Activated T-cell treated with anti-CD3 and anti-CD28 coated beads, Interleukin-2, amount 50 U/mL, for 72 hours (primary cell): ENCODE measurements around the gene CELF4. TPM values are rescaled to one million over a fixed set of nuclear protein-coding genes. Genes with fewer than 3 reads are reported as not detected.
A peak's percentile ranks its signal among the peaks of the same experiment; 100 is the strongest.

Source experiments
- ATAC-seq, 2 donors: fragments of 150-1000 bp; cut with Tn5 transposase; replicated peaks in 1 of 2; 2 replicates each; pipeline ENCODE4 v1.10.0; 2021; ENCODE audit warnings: moderate library complexity in 2 of 2, mild to moderate bottlenecking in 1 of 2
- DNase-seq, 2 donors: peaks; one replicate each; pipeline ENCODE4 v3.0.0; 2021 to 2022; ENCODE audit warnings: mixed read lengths in 1 of 2
- H3K27ac Mint-ChIP-seq: one replicate; pipeline ENCODE4 v1.8.0; 2022; ENCODE audit warnings: mild to moderate bottlenecking, moderate library complexity, mixed read lengths
- H3K27me3 Mint-ChIP-seq: one replicate; pipeline ENCODE4 v1.8.0; 2022; ENCODE audit warnings: low read depth, mixed read lengths
- H3K36me3 Mint-ChIP-seq, 2 donors: one replicate each; pipeline ENCODE4 v1.8.0; 2022; ENCODE audit warnings: mixed read lengths in 2 of 2, mild to moderate bottlenecking in 1 of 2; ENCODE audit not compliant: insufficient read depth in 2 of 2
- H3K4me1 Mint-ChIP-seq: one replicate; pipeline ENCODE4 v1.8.0; 2022; ENCODE audit warnings: low read depth, mixed read lengths
- H3K4me3 Mint-ChIP-seq, 2 donors: one replicate each; pipeline ENCODE4 v1.8.0; 2022; ENCODE audit warnings: mild to moderate bottlenecking in 2 of 2, mixed read lengths in 2 of 2, moderate library complexity in 2 of 2
- H3K9me3 Mint-ChIP-seq, 2 donors: one replicate each; pipeline ENCODE4 v1.8.0; 2022; ENCODE audit warnings: mixed read lengths in 2 of 2
- total RNA-seq, 2 donors: library from RNA; stranded (reverse); gene quantifications; one replicate each; pipeline ENCODE4 v1.2.3, GENCODE V29; 2022

The CELF4 gene
- total RNA-seq, 2 donors from 2014 or later = not detected

- Mint-ChIP-seq H3K4me3 (no peak overlapping the region), H3K4me1 (no peaks in the 10 kb centered on the region), H3K36me3 (no peaks in the 10 kb centered on the region), H3K27me3 (no peaks in the 10 kb centered on the region), H3K9me3 (peaks cover 3 to 4% of the 10 kb centered on the region in 2 donors), H3K27ac (no peak overlapping the region)
- ATAC-seq = no peak
- no peak for DNase-seq
Observed at GRCh38 chr18:37282386-37283037, 283.1 kb downstream of the CELF4 start.

GRCh38 chr18:37280701-37281393 lies 284.8 kb downstream of the CELF4 start:
- Mint-ChIP-seq H3K27me3 (peaks cover 4% of the 10 kb centered on the region), H3K4me3 (no peak overlapping the region)

GRCh38 chr18:37277804-37278203 lies 287.8 kb downstream of the CELF4 start:
- H3K27ac Mint-ChIP-seq = no peak overlapping the region
- peaks cover 5 to 8% of the 10 kb centered on the region in 2 donors for H3K36me3 Mint-ChIP-seq
- H3K4me1 Mint-ChIP-seq = peaks cover 5% of the 10 kb centered on the region
- ATAC-seq (no peak), DNase-seq (no peak)
- no peaks in the 10 kb centered on the region for H3K9me3 Mint-ChIP-seq
- H3K4me3 Mint-ChIP-seq = no peak overlapping the region
- peaks cover 16% of the 10 kb centered on the region for H3K27me3 Mint-ChIP-seq

More at GRCh38 chr18:37280701-37281393, 284.8 kb downstream of the CELF4 start:
- ATAC-seq = no peak
- H3K36me3 Mint-ChIP-seq = peaks cover 0 to 4% of the 10 kb centered on the region in 2 donors
- peaks cover 3 to 4% of the 10 kb centered on the region in 2 donors for H3K9me3 Mint-ChIP-seq
- no peak for DNase-seq
- H3K27ac Mint-ChIP-seq = no peak overlapping the region
- peaks cover 3% of the 10 kb centered on the region for H3K4me1 Mint-ChIP-seq

- H3K27me3 Mint-ChIP-seq = peaks cover 16% of the 10 kb centered on the region
- no peak overlapping the region for H3K4me3 Mint-ChIP-seq
- H3K9me3 Mint-ChIP-seq = peaks cover 0 to 2% of the 10 kb centered on the region in 2 donors
- ATAC-seq (no peak), DNase-seq (no peak)
- H3K36me3 Mint-ChIP-seq = peaks cover 5 to 8% of the 10 kb centered on the region in 2 donors
- H3K27ac Mint-ChIP-seq = no peak overlapping the region
- peaks cover 5% of the 10 kb centered on the region for H3K4me1 Mint-ChIP-seq
Observed at GRCh38 chr18:37276111-37276890, 289.3 kb downstream of the CELF4 start.

- H3K27me3 Mint-ChIP-seq = peaks cover 16% of the 10 kb centered on the region
- ATAC-seq (no peak), DNase-seq (no peak)
- peaks cover 5 to 8% of the 10 kb centered on the region in 2 donors for H3K36me3 Mint-ChIP-seq
- H3K4me1 Mint-ChIP-seq = peaks cover 5% of the 10 kb centered on the region
- H3K9me3 Mint-ChIP-seq = peaks cover 0 to 5% of the 10 kb centered on the region in 2 donors
- no peak overlapping the region for H3K27ac Mint-ChIP-seq
- H3K4me3 Mint-ChIP-seq = no peak overlapping the region
Observed at GRCh38 chr18:37275237-37275741, 290.3 kb downstream of the CELF4 start.

GRCh38 chr18:37274309-37275236 lies 291.0 kb downstream of the CELF4 start:
- Mint-ChIP-seq H3K9me3 (peaks cover 0 to 8% of the 10 kb centered on the region in 2 donors), H3K27me3 (peaks cover 16% of the 10 kb centered on the region), H3K4me1 (peaks cover 5% of the 10 kb centered on the region), H3K4me3 (no peak overlapping the region), H3K27ac (no peak overlapping the region), H3K36me3 (peaks cover 5 to 8% of the 10 kb centered on the region in 2 donors)
- DNase-seq (no peak), ATAC-seq (no peak)

GRCh38 chr18:37272841-37273240 lies 292.8 kb downstream of the CELF4 start:
- H3K9me3 Mint-ChIP-seq = peaks cover 0 to 8% of the 10 kb centered on the region in 2 donors
- peaks cover 16% of the 10 kb centered on the region for H3K27me3 Mint-ChIP-seq
- ATAC-seq = no peak
- H3K27ac Mint-ChIP-seq = no peak overlapping the region
- DNase-seq = no peak
- H3K4me3 Mint-ChIP-seq = no peak overlapping the region
- peaks cover 5% of the 10 kb centered on the region for H3K4me1 Mint-ChIP-seq
- peaks cover 5 to 8% of the 10 kb centered on the region in 2 donors for H3K36me3 Mint-ChIP-seq

- Mint-ChIP-seq H3K4me3 (no peak overlapping the region), H3K36me3 (peaks cover 5 to 8% of the 10 kb centered on the region in 2 donors), H3K27me3 (peaks cover 16% of the 10 kb centered on the region), H3K4me1 (peaks cover 5% of the 10 kb centered on the region), H3K9me3 (peaks cover 0 to 8% of the 10 kb centered on the region in 2 donors), H3K27ac (no peak overlapping the region)
- DNase-seq (no peak), ATAC-seq (no peak)
Observed at GRCh38 chr18:37272226-37272625, 293.4 kb downstream of the CELF4 start.

- Mint-ChIP-seq H3K4me1 (no peaks in the 10 kb centered on the region), H3K27ac (no peak overlapping the region), H3K27me3 (peaks cover 10% of the 10 kb centered on the region), H3K36me3 (peaks cover 2 to 4% of the 10 kb centered on the region in 2 donors), H3K9me3 (peaks cover 0 to 8% of the 10 kb centered on the region in 2 donors), H3K4me3 (no peak overlapping the region)
- ATAC-seq (no peak), DNase-seq (no peak)
Observed at GRCh38 chr18:37270666-37271052, 294.9 kb downstream of the CELF4 start.

- peaks cover under 1 to 8% of the 10 kb centered on the region in 2 donors for H3K9me3 Mint-ChIP-seq
- H3K27me3 Mint-ChIP-seq = peaks cover 7% of the 10 kb centered on the region
- ATAC-seq = no peak
- peak; percentile 29 to 39 for DNase-seq
- H3K4me1 Mint-ChIP-seq = no peaks in the 10 kb centered on the region
- H3K36me3 Mint-ChIP-seq = peaks cover 0 to 2% of the 10 kb centered on the region in 2 donors
- no peak overlapping the region for H3K27ac Mint-ChIP-seq
- H3K4me3 Mint-ChIP-seq = no peak overlapping the region
Observed at GRCh38 chr18:37270038-37270665, 295.4 kb downstream of the CELF4 start.

GRCh38 chr18:37266290-37266689 lies 299.3 kb downstream of the CELF4 start:
- peaks cover 3 to 5% of the 10 kb centered on the region in 2 donors for H3K9me3 Mint-ChIP-seq
- no peaks in the 10 kb centered on the region for H3K4me1 Mint-ChIP-seq
- no peak overlapping the region for H3K4me3 Mint-ChIP-seq
- ATAC-seq = no peak
- no peak overlapping the region for H3K27ac Mint-ChIP-seq
- DNase-seq = no peak
- no peaks in the 10 kb centered on the region for H3K27me3 Mint-ChIP-seq
- no peaks in the 10 kb centered on the region for H3K36me3 Mint-ChIP-seq

- ATAC-seq (no peak), DNase-seq (no peak)
- Mint-ChIP-seq H3K9me3 (peaks cover 3% of the 10 kb centered on the region in 2 donors), H3K27ac (no peak overlapping the region), H3K36me3 (no peaks in the 10 kb centered on the region), H3K4me3 (no peak overlapping the region), H3K4me1 (no peaks in the 10 kb centered on the region), H3K27me3 (no peaks in the 10 kb centered on the region)
Observed at GRCh38 chr18:37265382-37265781, 300.2 kb downstream of the CELF4 start.
